Breast epithelium (tissue), 3 donors: ENCODE data around the gene GSTM3.

Experiments used
- CTCF ChIP-seq, 3 donors: fragments of 450-650 bp; IDR thresholded peaks; one replicate each; pipeline ENCODE4 v1.5.1; 2016 to 2017; ENCODE audit warnings: antibody characterized with exemption in 3 of 3, mild to moderate bottlenecking in 3 of 3, moderate library complexity in 3 of 3
- POLR2A ChIP-seq: fragments of 450-650 bp; IDR thresholded peaks from one replicate; pipeline ENCODE4 v1.6.1; 2016; ENCODE audit warnings: antibody characterized with exemption, mild to moderate bottlenecking, moderate library complexity

- TF ChIP-seq CTCF (IDR thresholded peaks at IDR 0.05) (no peak), POLR2A (no peak)
These were observed 31.9 kb upstream of the GSTM3 start for GRCh38 chr1:109772658-109773202.
